Measurements from ENCODE around the gene ANGEL1.

Gene ANGEL1

DNA sequence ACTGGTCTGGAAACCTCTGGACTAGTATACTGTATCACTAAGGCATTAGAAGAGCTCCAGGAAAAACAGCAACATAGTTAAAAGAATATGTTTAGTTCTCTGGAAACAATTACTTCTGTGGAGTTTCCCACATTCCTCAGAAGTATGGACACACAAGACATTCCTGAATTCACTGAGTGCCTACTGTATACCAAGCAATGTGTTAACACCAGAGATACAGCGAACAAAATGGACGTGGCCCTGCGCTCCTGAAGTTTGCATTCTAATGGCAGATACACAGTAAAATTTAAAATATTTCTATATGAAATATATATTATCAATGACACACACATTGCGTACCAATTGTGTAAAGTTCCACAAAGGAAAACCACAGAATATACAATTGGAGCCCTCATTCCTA, 1.1 kb downstream of the ANGEL1 start:
- Histone ChIP-seq H3K27ac (ENCODE audit: low read depth, low read length) (no peak overlapping the region), H3K4me3 (ENCODE audit: insufficient read depth, low read length, poor library complexity, severe bottlenecking) (peak overlapping the region; percentile 58), H4K20me1 (ENCODE audit: low read depth, low read length) (no peaks in the 10 kb centered on the region), H3K4me2 (ENCODE audit: low read depth, low read length, poor library complexity, severe bottlenecking) (peak overlapping the region; percentile 93), H3K36me3 (ENCODE audit: low read length) (no peaks in the 10 kb centered on the region), H3K27me3 (ENCODE audit: low read length) (no peaks in the 10 kb centered on the region), H3K9me2 (replicated peaks; ENCODE audit: insufficient read depth, low read length) (no peaks in the 10 kb centered on the region), H3K79me2 (ENCODE audit: insufficient read depth, low read length) (peaks cover 3% of the 10 kb centered on the region; the same call in 1 of the 2 replicates), H3K9ac (ENCODE audit: low read length) (peak overlapping the region; percentile 78), H2AFZ (ENCODE audit: low read depth, low read length, severe bottlenecking) (no peak overlapping the region), H3F3A (ENCODE audit: insufficient read depth) (no peaks in the 10 kb centered on the region), H3K9me3 (ENCODE audit: insufficient read depth, low read length) (no peaks in the 10 kb centered on the region)
- TF ChIP-seq CTCF (IDR thresholded peaks at IDR 0.05; ENCODE audit: insufficient read depth, low read length, poor library complexity, severe bottlenecking): no peak
- no peak for TF ChIP-seq EZH2phosphoT487 (conservative IDR thresholded peaks at IDR 0.05; ENCODE audit: low read length)

DNA sequence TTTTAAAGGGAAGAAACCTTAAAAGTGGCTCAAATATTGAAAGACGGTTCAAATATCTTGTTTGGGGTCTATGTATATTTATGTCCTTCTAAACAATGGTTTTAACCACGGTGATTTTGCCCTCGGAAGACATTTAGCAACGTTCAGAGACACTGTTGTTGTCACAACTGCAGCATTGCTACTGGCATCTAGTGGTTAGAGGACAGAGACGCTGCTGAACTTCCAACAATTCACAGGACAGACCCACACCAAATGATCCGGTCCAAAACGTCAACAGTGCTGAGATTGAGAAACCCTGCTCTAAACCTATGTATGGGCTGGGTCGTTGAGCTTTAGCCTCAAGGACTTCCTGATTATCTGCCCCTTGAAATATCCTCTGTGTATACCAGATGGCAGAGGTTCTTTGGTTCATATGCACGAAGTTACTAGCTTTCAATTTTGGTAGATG, 1.7 kb downstream of the ANGEL1 start:
- Histone ChIP-seq H3K9ac (ENCODE audit: low read length) (peak overlapping the region; percentile 78), H2AFZ (ENCODE audit: low read depth, low read length, severe bottlenecking) (peak overlapping the region; percentile 22), H3K9me3 (ENCODE audit: insufficient read depth, low read length) (no peaks in the 10 kb centered on the region), H3F3A (ENCODE audit: insufficient read depth) (no peaks in the 10 kb centered on the region), H4K20me1 (ENCODE audit: low read depth, low read length) (no peaks in the 10 kb centered on the region), H3K9me2 (replicated peaks; ENCODE audit: insufficient read depth, low read length) (no peaks in the 10 kb centered on the region), H3K4me3 (ENCODE audit: insufficient read depth, low read length, poor library complexity, severe bottlenecking) (peak overlapping the region; percentile 58), H3K79me2 (ENCODE audit: insufficient read depth, low read length) (peaks cover 3% of the 10 kb centered on the region; the same call in 1 of the 2 replicates), H3K36me3 (ENCODE audit: low read length) (no peaks in the 10 kb centered on the region), H3K27me3 (ENCODE audit: low read length) (no peaks in the 10 kb centered on the region), H3K27ac (ENCODE audit: low read depth, low read length) (no peak overlapping the region), H3K4me2 (ENCODE audit: low read depth, low read length, poor library complexity, severe bottlenecking) (peak overlapping the region; percentile 93)
- peak; percentile 51 for TF ChIP-seq CTCF (IDR thresholded peaks at IDR 0.05; ENCODE audit: insufficient read depth, low read length, poor library complexity, severe bottlenecking)
- TF ChIP-seq EZH2phosphoT487 (conservative IDR thresholded peaks at IDR 0.05; ENCODE audit: low read length): no peak

DNA sequence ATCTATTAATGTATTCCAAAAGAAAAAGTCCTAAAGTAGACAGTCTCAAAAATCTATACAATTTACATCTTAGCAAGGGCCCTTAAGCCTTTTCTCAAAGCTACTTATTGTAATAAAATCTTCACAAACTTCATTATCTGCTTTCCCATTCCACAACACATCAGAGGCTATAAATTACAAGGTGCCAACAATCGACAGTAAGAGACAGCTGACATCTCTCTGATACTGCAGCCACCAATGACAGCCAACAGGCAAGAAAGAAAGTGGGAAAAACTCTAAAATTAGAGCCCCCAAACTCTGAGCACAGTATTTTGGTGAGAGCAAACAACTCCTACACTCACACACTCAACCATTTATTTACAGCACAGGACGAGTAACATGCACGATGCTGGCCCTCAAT, 2.2 kb downstream of the ANGEL1 start:
- Histone ChIP-seq H3K27ac (ENCODE audit: low read depth, low read length) (no peak overlapping the region), H3F3A (ENCODE audit: insufficient read depth) (no peaks in the 10 kb centered on the region), H4K20me1 (ENCODE audit: low read depth, low read length) (no peaks in the 10 kb centered on the region), H3K4me2 (ENCODE audit: low read depth, low read length, poor library complexity, severe bottlenecking) (peak overlapping the region; percentile 93), H2AFZ (ENCODE audit: low read depth, low read length, severe bottlenecking) (peak overlapping the region; percentile 22), H3K9me2 (replicated peaks; ENCODE audit: insufficient read depth, low read length) (no peaks in the 10 kb centered on the region), H3K9ac (ENCODE audit: low read length) (peak overlapping the region; percentile 78), H3K27me3 (ENCODE audit: low read length) (no peaks in the 10 kb centered on the region), H3K4me3 (ENCODE audit: insufficient read depth, low read length, poor library complexity, severe bottlenecking) (peak overlapping the region; percentile 58), H3K36me3 (ENCODE audit: low read length) (no peaks in the 10 kb centered on the region), H3K9me3 (ENCODE audit: insufficient read depth, low read length) (no peaks in the 10 kb centered on the region), H3K79me2 (ENCODE audit: insufficient read depth, low read length) (peaks cover 3% of the 10 kb centered on the region; the same call in 1 of the 2 replicates)
- TF ChIP-seq EZH2phosphoT487 (conservative IDR thresholded peaks at IDR 0.05; ENCODE audit: low read length): no peak
- no peak for TF ChIP-seq CTCF (IDR thresholded peaks at IDR 0.05; ENCODE audit: insufficient read depth, low read length, poor library complexity, severe bottlenecking)
